GM23338 (cell line): ENCODE measurements around the gene TMEM51. TPM values are rescaled to one million over a fixed set of nuclear protein-coding genes. Genes with fewer than 3 reads are reported as not detected.

ENCODE experiments used
- ATAC-seq: fragments of 200-7000 bp; cut with Tn5 transposase; 3 replicates; pipeline ENCODE4 v1.9.1; 2020
- DNase-seq: peaks from one replicate; pipeline ENCODE4 v3.0.0-alpha.2; 2015; ENCODE audit warnings: low spot score
- H2AFZ ChIP-seq: fragments of 200-600 bp; sonication (generic); 2 replicates; pipeline ENCODE4 v1.8.0; 2016; ENCODE audit warnings: antibody characterized with exemption, mild to moderate bottlenecking, moderate library complexity
- H3F3A ChIP-seq: fragments of 200-600 bp; sonication (generic); replicated peaks from 2 replicates; pipeline ENCODE4 v1.8.0; 2017; ENCODE audit warnings: antibody characterized with exemption, mixed run types, low read depth
- H3K27ac ChIP-seq: fragments of 200-600 bp; sonication (generic); 2 replicates; pipeline ENCODE4 v1.6.1; 2016; ENCODE audit warnings: low read depth
- H3K27me3 ChIP-seq: fragments of 200-600 bp; sonication (generic); 2 replicates; pipeline ENCODE4 v1.8.0; 2016; ENCODE audit warnings: mild to moderate bottlenecking, mixed run types, moderate library complexity; ENCODE audit not compliant: insufficient read depth
- H3K36me3 ChIP-seq: fragments of 200-600 bp; sonication (generic); 2 replicates; pipeline ENCODE4 v1.8.0; 2016; ENCODE audit warnings: mild to moderate bottlenecking; ENCODE audit not compliant: insufficient read depth
- H3K4me1 ChIP-seq: fragments of 200-600 bp; sonication (generic); 2 replicates; pipeline ENCODE4 v1.8.0; 2016; ENCODE audit warnings: mild to moderate bottlenecking, moderate library complexity; ENCODE audit not compliant: insufficient read depth
- H3K4me2 ChIP-seq: fragments of 200-600 bp; sonication (generic); 2 replicates; pipeline ENCODE4 v1.7.1; 2017; ENCODE audit warnings: mixed run types
- H3K4me3 ChIP-seq: fragments of 200-600 bp; sonication (generic); 2 replicates; pipeline ENCODE4 v1.6.1; 2016; ENCODE audit warnings: mixed run types
- H3K79me2 ChIP-seq: fragments of 200-600 bp; sonication (generic); replicated peaks from 2 replicates; pipeline ENCODE4 v1.8.0; 2017; ENCODE audit warnings: mild to moderate bottlenecking; ENCODE audit not compliant: insufficient read depth
- H3K9me2 ChIP-seq: fragments of 200-600 bp; sonication (generic); 2 replicates; pipeline ENCODE4 v1.8.0; 2017; ENCODE audit not compliant: insufficient read depth
- H4K20me1 ChIP-seq: fragments of 200-600 bp; sonication (generic); replicated peaks from 2 replicates; pipeline ENCODE4 v1.8.0; 2017; ENCODE audit warnings: mild to moderate bottlenecking; ENCODE audit not compliant: insufficient read depth
- H3K27ac Mint-ChIP-seq: 2 replicates; pipeline ENCODE4 v1.8.0; 2020; ENCODE audit warnings: inconsistent platforms, mild to moderate bottlenecking, moderate library complexity, mixed read lengths
- H3K27me3 Mint-ChIP-seq: 3 replicates; pipeline ENCODE4 v1.8.0; 2022; ENCODE audit warnings: low read depth, mild to moderate bottlenecking, moderate library complexity, mixed read lengths, inconsistent platforms; ENCODE audit not compliant: insufficient read depth, poor library complexity
- H3K36me3 Mint-ChIP-seq: 3 replicates; pipeline ENCODE4 v1.8.0; 2021; ENCODE audit warnings: low read depth, mild to moderate bottlenecking, inconsistent platforms, moderate library complexity, mixed read lengths
- H3K4me1 Mint-ChIP-seq: 3 replicates; pipeline ENCODE4 v1.8.0; 2020; ENCODE audit warnings: mild to moderate bottlenecking, inconsistent platforms, mixed read lengths
- H3K4me3 Mint-ChIP-seq: 3 replicates; pipeline ENCODE4 v1.8.0; 2021; ENCODE audit warnings: moderate library complexity, mild to moderate bottlenecking, inconsistent platforms, mixed read lengths
- H3K9me3 Mint-ChIP-seq: 3 replicates; pipeline ENCODE4 v1.8.0; 2020; ENCODE audit warnings: moderate library complexity, mild to moderate bottlenecking, inconsistent platforms, mixed read lengths
- EZH2 ChIP-seq: fragments of 200-600 bp; sonication (generic); IDR thresholded peaks from one replicate; pipeline ENCODE4 v1.8.0; 2017; ENCODE audit warnings: antibody characterized with exemption, mild to moderate bottlenecking, low read depth; ENCODE audit not compliant: unreplicated experiment
- NANOG ChIP-seq: IDR thresholded peaks from 2 replicates; pipeline ENCODE4 v1.6.1; 2016; ENCODE audit warnings: antibody characterized with exemption, borderline replicate concordance
- POLR2AphosphoS5 ChIP-seq: IDR thresholded peaks from 2 replicates; pipeline ENCODE4 v1.6.1; 2016; ENCODE audit warnings: antibody characterized with exemption, low read depth
- ZNF331 ChIP-seq: fragments of 250-450 bp; sonication (Bioruptor Pico); IDR thresholded peaks from 2 replicates; pipeline ENCODE4 v1.5.0; 2020; ENCODE audit warnings: low read depth, mild to moderate bottlenecking, moderate library complexity
- polyA plus RNA-seq: library from polyadenylated mRNA; unstranded; fragments of >200 nt; fragmentation: Nextera tagmentation; extraction: Ambion mirVana; gene quantifications from 2 replicates; pipeline ENCODE4 v1.2.1, GENCODE V29; 2016
- total RNA-seq: library from RNA; depleted of rRNA; stranded (reverse); fragments of >200 nt; shearing (Covaris generic); gene quantifications from 2 replicates; pipeline ENCODE4 v1.2.3, GENCODE V29; 2014
- TF ChIP-seq, protein P1 (sequence below): IDR thresholded peaks from 2 replicates; pipeline ENCODE4 v1.6.1; 2016; ENCODE audit warnings: antibody characterized with exemption
- TF ChIP-seq, protein P2 (sequence below): fragments of 250-450 bp; sonication (Bioruptor Pico); IDR thresholded peaks from 2 replicates; pipeline ENCODE4 v1.5.0; 2020; ENCODE audit warnings: mild to moderate bottlenecking, moderate library complexity

TMEM51 gene
- total and polyA plus RNA-seq, 2 experiments from 2014 or later: 4.0 to 5.2 TPM

DNA sequence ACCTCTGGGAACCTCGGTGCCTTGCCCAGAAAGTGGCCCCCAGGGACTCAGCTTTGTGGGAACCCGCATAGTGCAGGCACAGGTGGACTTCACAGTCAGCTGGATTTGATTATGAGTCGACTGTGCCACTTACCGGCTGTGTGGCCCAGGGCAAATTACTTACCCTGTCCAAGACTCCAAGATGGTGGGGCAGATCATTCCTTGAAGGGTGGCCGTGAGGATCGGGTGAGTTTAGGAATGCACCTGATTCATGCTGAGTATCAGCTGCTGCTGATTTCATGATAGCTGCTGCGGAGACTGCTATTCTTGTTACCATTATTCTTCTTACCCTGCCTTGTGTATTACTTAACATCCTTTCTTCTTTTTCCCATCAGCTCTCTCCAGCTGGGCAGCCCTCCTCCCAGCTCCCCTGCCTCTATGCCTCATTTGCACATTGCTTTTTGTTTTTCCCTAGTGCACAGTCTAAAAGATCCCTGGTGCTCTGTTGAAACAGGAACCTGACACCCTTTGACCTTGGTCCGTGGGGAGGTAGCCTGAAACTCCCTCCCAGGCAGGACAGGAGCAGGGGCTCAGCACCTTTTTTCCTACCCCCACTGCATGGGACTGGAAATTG lies 53.0 kb downstream of the TMEM51 start:
- H3K27me3 Mint-ChIP-seq: peaks cover 11% of the 10 kb centered on the region
- H3K36me3 Mint-ChIP-seq: no peaks in the 10 kb centered on the region
- Histone ChIP-seq H3K9me2 (no peaks in the 10 kb centered on the region), H3F3A (peaks cover 8% of the 10 kb centered on the region), H3K4me2 (peak overlapping the region; percentile 61), H3K36me3 (no peaks in the 10 kb centered on the region), H2AFZ (no peak overlapping the region), H3K27ac (peak overlapping the region; percentile 92), H3K4me3 (peak overlapping the region; percentile 29), H3K27me3 (no peaks in the 10 kb centered on the region), H3K4me1 (peaks cover 29% of the 10 kb centered on the region), H3K79me2 (no peaks in the 10 kb centered on the region; the same call in 1 of the 2 replicates), H4K20me1 (no peaks in the 10 kb centered on the region)
- ATAC-seq: peak; percentile 81
- no peak for TF ChIP-seq EZH2
- no peak for TF ChIP-seq POLR2AphosphoS5
- TF ChIP-seq, protein P1, sequence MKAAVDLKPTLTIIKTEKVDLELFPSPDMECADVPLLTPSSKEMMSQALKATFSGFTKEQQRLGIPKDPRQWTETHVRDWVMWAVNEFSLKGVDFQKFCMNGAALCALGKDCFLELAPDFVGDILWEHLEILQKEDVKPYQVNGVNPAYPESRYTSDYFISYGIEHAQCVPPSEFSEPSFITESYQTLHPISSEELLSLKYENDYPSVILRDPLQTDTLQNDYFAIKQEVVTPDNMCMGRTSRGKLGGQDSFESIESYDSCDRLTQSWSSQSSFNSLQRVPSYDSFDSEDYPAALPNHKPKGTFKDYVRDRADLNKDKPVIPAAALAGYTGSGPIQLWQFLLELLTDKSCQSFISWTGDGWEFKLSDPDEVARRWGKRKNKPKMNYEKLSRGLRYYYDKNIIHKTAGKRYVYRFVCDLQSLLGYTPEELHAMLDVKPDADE: no peak
- TF ChIP-seq ZNF331 (CRISPR knock-in tag): no peak
- TF ChIP-seq, protein P2, sequence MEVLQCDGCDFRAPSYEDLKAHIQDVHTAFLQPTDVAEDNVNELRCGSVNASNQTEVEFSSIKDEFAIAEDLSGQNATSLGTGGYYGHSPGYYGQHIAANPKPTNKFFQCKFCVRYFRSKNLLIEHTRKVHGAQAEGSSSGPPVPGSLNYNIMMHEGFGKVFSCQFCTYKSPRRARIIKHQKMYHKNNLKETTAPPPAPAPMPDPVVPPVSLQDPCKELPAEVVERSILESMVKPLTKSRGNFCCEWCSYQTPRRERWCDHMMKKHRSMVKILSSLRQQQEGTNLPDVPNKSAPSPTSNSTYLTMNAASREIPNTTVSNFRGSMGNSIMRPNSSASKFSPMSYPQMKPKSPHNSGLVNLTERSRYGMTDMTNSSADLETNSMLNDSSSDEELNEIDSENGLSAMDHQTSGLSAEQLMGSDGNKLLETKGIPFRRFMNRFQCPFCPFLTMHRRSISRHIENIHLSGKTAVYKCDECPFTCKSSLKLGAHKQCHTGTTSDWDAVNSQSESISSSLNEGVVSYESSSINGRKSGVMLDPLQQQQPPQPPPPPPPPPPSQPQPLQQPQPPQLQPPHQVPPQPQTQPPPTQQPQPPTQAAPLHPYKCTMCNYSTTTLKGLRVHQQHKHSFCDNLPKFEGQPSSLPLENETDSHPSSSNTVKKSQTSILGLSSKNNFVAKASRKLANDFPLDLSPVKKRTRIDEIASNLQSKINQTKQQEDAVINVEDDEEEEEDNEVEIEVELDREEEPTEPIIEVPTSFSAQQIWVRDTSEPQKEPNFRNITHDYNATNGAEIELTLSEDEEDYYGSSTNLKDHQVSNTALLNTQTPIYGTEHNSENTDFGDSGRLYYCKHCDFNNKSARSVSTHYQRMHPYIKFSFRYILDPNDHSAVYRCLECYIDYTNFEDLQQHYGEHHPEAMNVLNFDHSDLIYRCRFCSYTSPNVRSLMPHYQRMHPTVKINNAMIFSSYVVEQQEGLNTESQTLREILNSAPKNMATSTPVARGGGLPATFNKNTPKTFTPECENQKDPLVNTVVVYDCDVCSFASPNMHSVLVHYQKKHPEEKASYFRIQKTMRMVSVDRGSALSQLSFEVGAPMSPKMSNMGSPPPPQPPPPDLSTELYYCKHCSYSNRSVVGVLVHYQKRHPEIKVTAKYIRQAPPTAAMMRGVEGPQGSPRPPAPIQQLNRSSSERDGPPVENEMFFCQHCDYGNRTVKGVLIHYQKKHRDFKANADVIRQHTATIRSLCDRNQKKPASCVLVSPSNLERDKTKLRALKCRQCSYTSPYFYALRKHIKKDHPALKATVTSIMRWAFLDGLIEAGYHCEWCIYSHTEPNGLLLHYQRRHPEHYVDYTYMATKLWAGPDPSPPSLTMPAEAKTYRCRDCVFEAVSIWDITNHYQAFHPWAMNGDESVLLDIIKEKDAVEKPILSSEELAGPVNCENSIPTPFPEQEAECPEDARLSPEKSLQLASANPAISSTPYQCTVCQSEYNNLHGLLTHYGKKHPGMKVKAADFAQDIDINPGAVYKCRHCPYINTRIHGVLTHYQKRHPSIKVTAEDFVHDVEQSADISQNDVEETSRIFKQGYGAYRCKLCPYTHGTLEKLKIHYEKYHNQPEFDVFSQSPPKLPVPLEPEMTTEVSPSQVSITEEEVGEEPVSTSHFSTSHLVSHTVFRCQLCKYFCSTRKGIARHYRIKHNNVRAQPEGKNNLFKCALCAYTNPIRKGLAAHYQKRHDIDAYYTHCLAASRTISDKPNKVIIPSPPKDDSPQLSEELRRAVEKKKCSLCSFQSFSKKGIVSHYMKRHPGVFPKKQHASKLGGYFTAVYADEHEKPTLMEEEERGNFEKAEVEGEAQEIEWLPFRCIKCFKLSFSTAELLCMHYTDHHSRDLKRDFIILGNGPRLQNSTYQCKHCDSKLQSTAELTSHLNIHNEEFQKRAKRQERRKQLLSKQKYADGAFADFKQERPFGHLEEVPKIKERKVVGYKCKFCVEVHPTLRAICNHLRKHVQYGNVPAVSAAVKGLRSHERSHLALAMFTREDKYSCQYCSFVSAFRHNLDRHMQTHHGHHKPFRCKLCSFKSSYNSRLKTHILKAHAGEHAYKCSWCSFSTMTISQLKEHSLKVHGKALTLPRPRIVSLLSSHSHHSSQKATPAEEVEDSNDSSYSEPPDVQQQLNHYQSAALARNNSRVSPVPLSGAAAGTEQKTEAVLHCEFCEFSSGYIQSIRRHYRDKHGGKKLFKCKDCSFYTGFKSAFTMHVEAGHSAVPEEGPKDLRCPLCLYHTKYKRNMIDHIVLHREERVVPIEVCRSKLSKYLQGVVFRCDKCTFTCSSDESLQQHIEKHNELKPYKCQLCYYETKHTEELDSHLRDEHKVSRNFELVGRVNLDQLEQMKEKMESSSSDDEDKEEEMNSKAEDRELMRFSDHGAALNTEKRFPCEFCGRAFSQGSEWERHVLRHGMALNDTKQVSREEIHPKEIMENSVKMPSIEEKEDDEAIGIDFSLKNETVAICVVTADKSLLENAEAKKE (CRISPR knock-in tag): no peak
- no peak for TF ChIP-seq NANOG
- peak overlapping the region; percentile 92 for H3K27ac Mint-ChIP-seq
- H3K9me3 Mint-ChIP-seq: no peaks in the 10 kb centered on the region
- H3K4me3 Mint-ChIP-seq: peak overlapping the region; percentile 64
- peaks cover 57% of the 10 kb centered on the region for H3K4me1 Mint-ChIP-seq
- peak; percentile 56 for DNase-seq
